GM12878 (cell line): ENCODE data around the gene HBA1. TPM values are rescaled to one million over a fixed set of nuclear protein-coding genes. Genes with fewer than 3 reads are reported as not detected.

ENCODE experiments used
- ATAC-seq: fragments of 200-7000 bp; cut with Tn5 transposase; 3 replicates; pipeline ENCODE4 v1.9.1; 2020; ENCODE audit warnings: mild to moderate bottlenecking, moderate library complexity
- BruUV-seq: library from RNA; stranded (reverse); fragments of 400-500 nt; replicated peaks from 2 replicates; lab custom pipeline; 2021; lab: Mats Ljungman, UMichigan
- CTCF ChIA-PET: fragments of 300-600 bp; sonication (Branson Sonifier 250); formaldehyde crosslinking; extraction: SDS; loops from one replicate; lab custom pipeline; 2021; ENCODE audit warnings: inconsistent platforms; lab: Yijun Ruan, JAX
- POLR2A ChIA-PET: fragments of 350-600 bp; formaldehyde crosslinking; extraction: SDS; loops from one replicate; lab custom pipeline; 2021; ENCODE audit warnings: inconsistent platforms; lab: Charles Lee
- RAD21 ChIA-PET: fragments of 300-600 bp; sonication (Branson Sonifier 250); formaldehyde crosslinking; loops from one replicate; lab custom pipeline; 2023; ENCODE audit warnings: antibody characterized with exemption; ENCODE audit not compliant: unreplicated experiment; lab: Charles Lee
- SMC1A ChIA-PET: fragments of 300-600 bp; sonication (Branson Sonifier 250); formaldehyde crosslinking; loops from one replicate; lab custom pipeline; 2023; ENCODE audit not compliant: unreplicated experiment, uncharacterized antibody; lab: Charles Lee
- DNase-seq: peaks from one replicate; pipeline ENCODE4 v3.0.0-alpha.2; 2011; ENCODE audit warnings: low read depth, low spot score
- FAIRE-seq: peaks from 3 replicates; lab custom pipeline; 2011; peaks lifted over from hg19 to GRCh38; lab: Jason Lieb, UNC
- H2AFZ ChIP-seq: 2 replicates; pipeline ENCODE4 v1.6.0; 2011; ENCODE audit warnings: low read depth, low read length, control low read depth; ENCODE audit not compliant: control insufficient read depth
- H3K27ac ChIP-seq: 2 replicates; pipeline ENCODE4 v1.5.1; 2011; ENCODE audit warnings: control low read depth; ENCODE audit not compliant: control insufficient read depth, insufficient read depth
- H3K27me3 ChIP-seq, 2 experiments: replicated peaks in 1 of 2; 2 replicates each; pipeline versions ENCODE4 v1.6.0 to v1.6.1; 2011; ENCODE audit warnings: low read length in 1 of 2; ENCODE audit not compliant: control insufficient read depth in 2 of 2, insufficient read depth in 2 of 2
- H3K36me3 ChIP-seq, 2 experiments: 2 replicates each; pipeline ENCODE4 v1.5.1; 2011; ENCODE audit warnings: low read length in 1 of 2; ENCODE audit not compliant: control insufficient read depth in 2 of 2, insufficient read depth in 2 of 2
- H3K4me1 ChIP-seq: 2 replicates; pipeline ENCODE4 v1.6.1; 2011; ENCODE audit warnings: mild to moderate bottlenecking, low read length, moderate library complexity, mixed read lengths; ENCODE audit not compliant: control insufficient read depth, insufficient read depth
- H3K4me2 ChIP-seq: 2 replicates; pipeline ENCODE4 v1.6.0; 2011; ENCODE audit warnings: control low read depth; ENCODE audit not compliant: control insufficient read depth, insufficient read depth
- H3K4me3 ChIP-seq: fragments of 200-600 bp; sonication (generic); 2 replicates; pipeline ENCODE4 v1.5.1; 2016
- H3K79me2 ChIP-seq: 2 replicates; pipeline ENCODE4 v1.6.0; 2011; ENCODE audit warnings: low read length; ENCODE audit not compliant: control insufficient read depth, insufficient read depth
- H3K9ac ChIP-seq: 2 replicates; pipeline ENCODE4 v1.8.0; 2011; ENCODE audit warnings: low read length, control low read depth, mixed read lengths; ENCODE audit not compliant: control insufficient read depth, insufficient read depth
- H3K9me3 ChIP-seq: replicated peaks from 3 replicates; pipeline ENCODE4 v1.5.1; 2011; ENCODE audit warnings: mild to moderate bottlenecking, low read length; ENCODE audit not compliant: control insufficient read depth, insufficient read depth
- H4K20me1 ChIP-seq: 2 replicates; pipeline ENCODE4 v1.6.0; 2011; ENCODE audit not compliant: control insufficient read depth, insufficient read depth
- WRNIP1 ChIP-seq: IDR thresholded peaks from 2 replicates; pipeline ENCODE4 v1.6.1; 2011; ENCODE audit warnings: low read depth, low read length, improper control_type of control experiment, borderline replicate concordance
- YY1 ChIP-seq: IDR thresholded peaks from 2 replicates; pipeline ENCODE4 v1.6.1; 2011; ENCODE audit warnings: low read depth, mild to moderate bottlenecking, low read length
- WGBS: methylation state at CpG from one replicate; pipeline ENCODE4 v1.1.6; 2016; ENCODE audit warnings: low lambda C conversion rate; ENCODE audit not compliant: insufficient replicate concordance, insufficient coverage; ENCODE audit errors: missing lambda C conversion rate; 5-methylcytosine and 5-hydroxymethylcytosine counted together
- in situ Hi-C: fragments of 300-500 bp; cut with MboI; formaldehyde crosslinking; loops from 9 replicates; pipeline ENCODE4 v1.14.3; 2018; ENCODE audit warnings: mixed read lengths
- intact Hi-C: fragments of 100-400 bp; cut with micrococcal nuclease; formaldehyde crosslinking; loops from one replicate; pipeline ENCODE4 v1.14.2; 2022; ENCODE audit not compliant: unreplicated experiment
- polyA plus RNA-seq, 11 experiments: library from polyadenylated mRNA; depleted of rRNA in 4 of 11; unstranded in 6 of 11; stranded (reverse) in 5 of 11; fragments of >200 nt; fragmentation: Nextera tagmentation in 4 of 11; fragmentation: Illumina TruSeq in 1 of 11; extraction: Ambion mirVana in 4 of 11; extraction: Trizol in 1 of 11; gene quantifications; 1 replicate in 1 of 11; 2 replicates in 10 of 11; pipeline versions ENCODE4 v1.2.1 to v1.2.3, GENCODE V29; 2011 to 2016; ENCODE audit warnings: inconsistent platforms in 2 of 11, missing spikeins in 2 of 11, low read depth in 1 of 11
- total RNA-seq, 4 experiments: library from RNA; depleted of rRNA in 3 of 4; stranded (reverse); fragments of >200 nt in 3 of 4; fragmentation: Illumina TruSeq in 1 of 4; extraction: Trizol in 1 of 4; gene quantifications; 2 replicates each; pipeline versions ENCODE4 v1.2.1 to v1.2.3, GENCODE V29; 2013 to 2021
- TF ChIP-seq, protein P1 (sequence below): fragments of 450-650 bp; IDR thresholded peaks from 2 replicates; pipeline ENCODE4 v1.6.1; 2016; ENCODE audit warnings: mild to moderate bottlenecking, moderate library complexity, borderline replicate concordance

The HBA1 gene
- total and polyA plus RNA-seq, 10 of the 15 experiments (the other 5 are each of a cell fraction or from before 2014, with no cell fraction given) = 0.28 to 3.5 (median 0.83) TPM; not detected in 5

GRCh38 chr16:191831-192230, 15.4 kb downstream of the HBA1 start (continued):
- TF ChIP-seq, protein P1, sequence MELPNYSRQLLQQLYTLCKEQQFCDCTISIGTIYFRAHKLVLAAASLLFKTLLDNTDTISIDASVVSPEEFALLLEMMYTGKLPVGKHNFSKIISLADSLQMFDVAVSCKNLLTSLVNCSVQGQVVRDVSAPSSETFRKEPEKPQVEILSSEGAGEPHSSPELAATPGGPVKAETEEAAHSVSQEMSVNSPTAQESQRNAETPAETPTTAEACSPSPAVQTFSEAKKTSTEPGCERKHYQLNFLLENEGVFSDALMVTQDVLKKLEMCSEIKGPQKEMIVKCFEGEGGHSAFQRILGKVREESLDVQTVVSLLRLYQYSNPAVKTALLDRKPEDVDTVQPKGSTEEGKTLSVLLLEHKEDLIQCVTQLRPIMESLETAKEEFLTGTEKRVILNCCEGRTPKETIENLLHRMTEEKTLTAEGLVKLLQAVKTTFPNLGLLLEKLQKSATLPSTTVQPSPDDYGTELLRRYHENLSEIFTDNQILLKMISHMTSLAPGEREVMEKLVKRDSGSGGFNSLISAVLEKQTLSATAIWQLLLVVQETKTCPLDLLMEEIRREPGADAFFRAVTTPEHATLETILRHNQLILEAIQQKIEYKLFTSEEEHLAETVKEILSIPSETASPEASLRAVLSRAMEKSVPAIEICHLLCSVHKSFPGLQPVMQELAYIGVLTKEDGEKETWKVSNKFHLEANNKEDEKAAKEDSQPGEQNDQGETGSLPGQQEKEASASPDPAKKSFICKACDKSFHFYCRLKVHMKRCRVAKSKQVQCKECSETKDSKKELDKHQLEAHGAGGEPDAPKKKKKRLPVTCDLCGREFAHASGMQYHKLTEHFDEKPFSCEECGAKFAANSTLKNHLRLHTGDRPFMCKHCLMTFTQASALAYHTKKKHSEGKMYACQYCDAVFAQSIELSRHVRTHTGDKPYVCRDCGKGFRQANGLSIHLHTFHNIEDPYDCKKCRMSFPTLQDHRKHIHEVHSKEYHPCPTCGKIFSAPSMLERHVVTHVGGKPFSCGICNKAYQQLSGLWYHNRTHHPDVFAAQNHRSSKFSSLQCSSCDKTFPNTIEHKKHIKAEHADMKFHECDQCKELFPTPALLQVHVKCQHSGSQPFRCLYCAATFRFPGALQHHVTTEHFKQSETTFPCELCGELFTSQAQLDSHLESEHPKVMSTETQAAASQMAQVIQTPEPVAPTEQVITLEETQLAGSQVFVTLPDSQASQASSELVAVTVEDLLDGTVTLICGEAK = no peak

- DNase-seq (no peak), ATAC-seq (no peak), FAIRE-seq (no peak)
- TF ChIP-seq YY1 = no peak
- TF ChIP-seq WRNIP1 = no peak
- POLR2A ChIA-PET = no interaction called here
- no peaks in the 10 kb centered on the region for H3K79me2 ChIP-seq
- no peak overlapping the region for H2AFZ ChIP-seq
- H3K27me3 ChIP-seq = no peaks in the 10 kb centered on the region
- H3K4me1 ChIP-seq = no peaks in the 10 kb centered on the region
- SMC1A ChIA-PET = interaction anchor here (0.9 kb wide), 1 partner anchor 36 kb away, joined by 3 read pairs; no protein-coding TSS in a partner anchor
- RAD21 ChIA-PET = interaction anchor here (1.3 kb wide), 1 partner anchor 35 kb away, joined by 3 read pairs; no protein-coding TSS in a partner anchor
- no peak overlapping the region for H3K27ac ChIP-seq
- no peak overlapping the region for H3K4me3 ChIP-seq
- peaks cover 17 to 30% of the 10 kb centered on the region in 2 experiments for H3K36me3 ChIP-seq
- H3K9ac ChIP-seq = no peak overlapping the region
- no peaks in the 10 kb centered on the region for H4K20me1 ChIP-seq
- H3K4me2 ChIP-seq = no peak overlapping the region
- H3K9me3 ChIP-seq = no peaks in the 10 kb centered on the region
- no TSS peak for BruUV-seq
- intact Hi-C loops = no loop called here
- CTCF ChIA-PET = interaction anchor here (1.0 kb wide), 1 partner anchor 86 kb away, joined by 3 read pairs; no protein-coding TSS in a partner anchor
- 95% methylated on average over 11 of the region's 11 CpGs for WGBS
- in situ Hi-C loops = no loop called here
These were observed 16.2 kb downstream of the HBA1 start for GRCh38 chr16:192686-193085.
